PFSK-1 (cell line): ENCODE results near the gene PRAME.

Experiments
- POLR2AphosphoS5 ChIP-seq: IDR thresholded peaks from 2 replicates; pipeline ENCODE4 v1.6.1; 2012; ENCODE audit warnings: low read depth, mild to moderate bottlenecking, control low read depth, low read length, moderate library complexity
- REST ChIP-seq, 2 experiments: IDR thresholded peaks; 2 replicates each; pipeline versions ENCODE4 v1.6.1 to v1.8.0; 2011 to 2012; ENCODE audit warnings: low read depth in 2 of 2, low read length in 2 of 2, control low read depth in 1 of 2, inconsistent platforms in 1 of 2, mild to moderate bottlenecking in 1 of 2, moderate library complexity in 1 of 2; ENCODE audit not compliant: insufficient read depth in 1 of 2
- TAF1 ChIP-seq: IDR thresholded peaks from 2 replicates; pipeline ENCODE4 v1.6.1; 2012; ENCODE audit warnings: low read length, control low read depth, borderline replicate concordance; ENCODE audit not compliant: insufficient read depth

DNA sequence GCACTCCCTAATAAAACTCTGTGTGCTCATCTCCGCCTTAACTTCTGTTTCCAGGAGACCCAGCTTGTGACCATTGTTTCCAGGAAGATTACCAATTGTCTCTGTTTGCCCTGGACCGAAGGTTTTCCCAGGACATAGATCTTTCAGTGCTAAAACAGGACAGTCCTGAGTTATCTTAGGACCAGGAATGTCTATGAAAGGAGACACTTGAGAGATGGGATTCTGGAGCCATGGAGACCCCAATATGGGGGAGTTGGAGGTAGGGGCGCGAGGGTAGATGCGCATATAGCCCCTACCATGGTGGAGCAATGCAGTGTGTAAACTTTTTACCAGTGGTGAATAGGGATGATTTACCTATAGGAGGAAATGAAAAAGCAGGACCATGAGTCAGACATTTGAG, 10.2 kb upstream of the PRAME start:
- TF ChIP-seq REST (IDR thresholded peaks at IDR 0.05; ENCODE audit: insufficient read depth in 1 of 2, low read depth in 2 of 2, low read length in 2 of 2) (no peak), TAF1 (no peak), POLR2AphosphoS5 (no peak)
